GM19023 (cell line): ENCODE data around the gene PTCD2.

ENCODE experiments used
- ATAC-seq: cut with Tn5 transposase; IDR thresholded peaks from one replicate; pipeline ENCODE4 v1.9.1; 2021; ENCODE audit warnings: mild to moderate bottlenecking, moderate library complexity; ENCODE audit not compliant: unreplicated experiment

PTCD2 gene

GRCh38 chr5:72408603-72409002 is 88.4 kb downstream of the PTCD2 start:
- no peak for ATAC-seq

GRCh38 chr5:72410688-72411295 is 90.6 kb downstream of the PTCD2 start:
- ATAC-seq = no peak

- ATAC-seq = no peak
These were observed 92.3 kb downstream of the PTCD2 start for GRCh38 chr5:72412283-72413055.

GRCh38 chr5:72415616-72416325 is 95.6 kb downstream of the PTCD2 start:
- ATAC-seq = no peak

- ATAC-seq = no peak
These were observed 97.3 kb downstream of the PTCD2 start for GRCh38 chr5:72417333-72418062.
